Measurements from ENCODE around the gene TENT5C. TPM values are rescaled to one million over a fixed set of nuclear protein-coding genes. Genes with fewer than 3 reads are reported as not detected.

Gene TENT5C
- total RNA-seq, 1 experiment from 2014 or later = 0.36 TPM

Other genes with a start within 250 kb of the TENT5C start
- 25.0 and 30.9 TPM in 2 replicates for gene MAN1A2, start 238.6 kb upstream of the TENT5C start, total RNA-seq (2014; rRNA removed; shearing (Covaris generic))

All from RPMI7951 (cell line).